Liver (tissue), 9 donors: Measurements from ENCODE around the gene CDK5RAP2. TPM values are rescaled to one million over a fixed set of nuclear protein-coding genes. Genes with fewer than 3 reads are reported as not detected.

Source experiments
- DNase-seq: peaks from one replicate; pipeline ENCODE4 v3.0.0-alpha.2; 2017; ENCODE audit warnings: low spot score
- H3K27ac ChIP-seq, 2 donors: one replicate each; pipeline ENCODE4 v1.7.0; 2013; ENCODE audit warnings: inconsistent platforms in 2 of 2, low read length in 2 of 2, control low read depth in 1 of 2, low read depth in 1 of 2, mild to moderate bottlenecking in 1 of 2
- H3K27me3 ChIP-seq, 4 donors: one replicate each; pipeline versions ENCODE4 v1.6.1 to v1.7.0; 2013; ENCODE audit warnings: low read length in 3 of 4, inconsistent platforms in 1 of 4, mild to moderate bottlenecking in 1 of 4, moderate library complexity in 1 of 4; ENCODE audit not compliant: control insufficient read depth in 4 of 4, insufficient read depth in 4 of 4
- H3K36me3 ChIP-seq, 4 donors: one replicate each; pipeline versions ENCODE4 v1.6.1 to v1.7.0; 2013; ENCODE audit warnings: low read length in 3 of 4, mild to moderate bottlenecking in 3 of 4, low read depth in 1 of 4, moderate library complexity in 1 of 4; ENCODE audit not compliant: control insufficient read depth in 4 of 4, insufficient read depth in 3 of 4
- H3K4me1 ChIP-seq, 4 donors: one replicate each; pipeline versions ENCODE4 v1.6.1 to v1.7.0; 2013; ENCODE audit warnings: low read length in 3 of 4, mild to moderate bottlenecking in 3 of 4, moderate library complexity in 1 of 4; ENCODE audit not compliant: control insufficient read depth in 4 of 4, insufficient read depth in 4 of 4
- H3K4me3 ChIP-seq, 3 donors: one replicate each; pipeline versions ENCODE4 v1.6.1 to v1.7.0; 2013; ENCODE audit warnings: low read length in 3 of 3, control low read depth in 1 of 3, low read depth in 1 of 3, mild to moderate bottlenecking in 1 of 3
- H3K9ac ChIP-seq, 2 donors: one replicate each; pipeline ENCODE4 v1.7.0; 2013; ENCODE audit warnings: low read length in 2 of 2, mild to moderate bottlenecking in 2 of 2, moderate library complexity in 2 of 2, control low read depth in 1 of 2, low read depth in 1 of 2
- H3K9me3 ChIP-seq, 4 donors: one replicate each; pipeline versions ENCODE4 v1.6.1 to v1.7.0; 2013; ENCODE audit warnings: low read length in 3 of 4; ENCODE audit not compliant: control insufficient read depth in 4 of 4
- ATF3 ChIP-seq: IDR thresholded peaks from 2 replicates; pipeline ENCODE4 v1.6.1; 2016; ENCODE audit warnings: antibody characterized with exemption
- CTCF ChIP-seq: fragments of 150-350 bp; IDR thresholded peaks from 2 replicates; pipeline ENCODE4 v1.5.1; 2017; ENCODE audit warnings: improper control_type of control experiment, low read depth, low read length; ENCODE audit not compliant: missing input control
- EGR1 ChIP-seq, 2 donors: IDR thresholded peaks; 2 replicates each; pipeline ENCODE4 v1.6.1; 2016 to 2018; ENCODE audit warnings: antibody characterized with exemption in 2 of 2, low read depth in 2 of 2
- FOXA1 ChIP-seq: IDR thresholded peaks from 2 replicates; pipeline ENCODE4 v1.6.1; 2016; ENCODE audit warnings: antibody characterized with exemption
- FOXA2 ChIP-seq: IDR thresholded peaks from 2 replicates; pipeline ENCODE4 v1.6.1; 2016; ENCODE audit warnings: antibody characterized with exemption
- HNF4A ChIP-seq, 2 donors: conservative IDR thresholded peaks; 2 replicates each; pipeline ENCODE4 v1.6.1; 2016; ENCODE audit warnings: antibody characterized with exemption in 2 of 2, mild to moderate bottlenecking in 2 of 2
- HNF4G ChIP-seq: IDR thresholded peaks from 2 replicates; pipeline ENCODE4 v1.6.1; 2016; ENCODE audit warnings: antibody characterized with exemption
- JUND ChIP-seq, 2 donors: IDR thresholded peaks; 2 replicates each; pipeline ENCODE4 v1.6.1; 2016; ENCODE audit warnings: antibody characterized with exemption in 2 of 2
- MAX ChIP-seq: IDR thresholded peaks from 2 replicates; pipeline ENCODE4 v1.6.1; 2016; ENCODE audit warnings: antibody characterized with exemption
- NR2F2 ChIP-seq: IDR thresholded peaks from 2 replicates; pipeline ENCODE4 v1.6.1; 2016; ENCODE audit warnings: antibody characterized with exemption
- RAD21 ChIP-seq, 2 donors: IDR thresholded peaks; 2 replicates each; pipeline ENCODE4 v1.6.1; 2016; ENCODE audit warnings: antibody characterized with exemption in 2 of 2, mild to moderate bottlenecking in 2 of 2
- RXRA ChIP-seq, 2 donors: IDR thresholded peaks; 2 replicates each; pipeline ENCODE4 v1.6.1; 2017 to 2018; ENCODE audit warnings: antibody characterized with exemption in 2 of 2, mild to moderate bottlenecking in 1 of 2
- SP1 ChIP-seq: IDR thresholded peaks from 2 replicates; pipeline ENCODE4 v1.6.1; 2018; ENCODE audit warnings: antibody characterized with exemption, mild to moderate bottlenecking
- TAF1 ChIP-seq: conservative IDR thresholded peaks from 2 replicates; pipeline ENCODE4 v1.6.1; 2016; ENCODE audit warnings: antibody characterized with exemption, mild to moderate bottlenecking
- YY1 ChIP-seq: IDR thresholded peaks from 2 replicates; pipeline ENCODE4 v1.6.1; 2016; ENCODE audit warnings: antibody characterized with exemption, mild to moderate bottlenecking
- ZBTB33 ChIP-seq: IDR thresholded peaks from 2 replicates; pipeline ENCODE4 v1.6.1; 2016; ENCODE audit warnings: antibody characterized with exemption
- WGBS: extraction: QIAGEN DNeasy Blood & Tissue Kit; methylation state at CpG from one replicate; pipeline ENCODE4 v1.1.7; 2013; 5-methylcytosine and 5-hydroxymethylcytosine counted together
- polyA plus RNA-seq, 2 donors: library from polyadenylated mRNA; stranded (reverse) in 1 of 2; unstranded in 1 of 2; fragments of 200-250 nt in 1 of 2; fragments of >200 nt in 1 of 2; fragmentation: Nextera tagmentation in 1 of 2; extraction: Ambion mirVana in 1 of 2; gene quantifications; one replicate each; pipeline versions ENCODE4 v1.2.1 to v1.2.3, GENCODE V29; 2013 to 2015
- total RNA-seq, 2 donors: library from RNA; depleted of rRNA; stranded (reverse); fragments of >200 nt; gene quantifications; one replicate each; pipeline ENCODE4 v1.2.3, GENCODE V29; 2014
- TF ChIP-seq, protein P1 (sequence below): IDR thresholded peaks from 2 replicates; pipeline ENCODE4 v1.6.1; 2016; ENCODE audit warnings: antibody characterized with exemption, mild to moderate bottlenecking
- donor health status: healthy.
- donor health status: healthy.
- donor health status: healthy.
- donor health status: healthy.
- donor health status: healthy.

The CDK5RAP2 gene
- total and polyA plus RNA-seq, 4 donors, result 11.7 to 38.9 (median 21.7) TPM

- WGBS, result 96% methylated on average over 4 of the region's 4 CpGs
- Histone ChIP-seq H3K4me1 (no peaks in the 10 kb centered on the region), H3K27ac (no peak overlapping the region)
Observed at GRCh38 chr9:120433701-120434100, 146.3 kb downstream of the CDK5RAP2 start.

GRCh38 chr9:120432600-120432999 lies 147.4 kb downstream of the CDK5RAP2 start:
- Histone ChIP-seq H3K27me3 (no peaks in the 10 kb centered on the region), H3K9me3 (no peaks in the 10 kb centered on the region), H3K4me1 (no peaks in the 10 kb centered on the region), H3K9ac (no peak overlapping the region), H3K4me3 (no peak overlapping the region), H3K36me3 (peaks cover 1 to 5% (median 3%) of the 10 kb centered on the region in 4 donors), H3K27ac (no peak overlapping the region)
- no peak for DNase-seq
- 91% methylated on average over 3 of the region's 3 CpGs for WGBS
- TF ChIP-seq ZBTB33 (no peak), MAX (no peak), TAF1 (no peak), RXRA (IDR thresholded peaks at IDR 0.05) (no peak), SP1 (no peak), NR2F2 (no peak), ATF3 (no peak), HNF4G (no peak), FOXA1 (no peak), CTCF (no peak)

More at GRCh38 chr9:120433701-120434100, 146.3 kb downstream of the CDK5RAP2 start:
- TF ChIP-seq RXRA (IDR thresholded peaks at IDR 0.05) (no peak), SP1 (no peak), MAX (no peak), JUND (IDR thresholded peaks at IDR 0.05) (no peak), NR2F2 (no peak), EGR1 (IDR thresholded peaks at IDR 0.05; ENCODE audit: low read depth in 2 of 2) (no peak), TAF1 (no peak), HNF4A (conservative IDR thresholded peaks at IDR 0.05) (no peak), FOXA2 (no peak), HNF4G (no peak), YY1 (no peak), CTCF (no peak), RAD21 (IDR thresholded peaks at IDR 0.05) (no peak), FOXA1 (no peak)
- TF ChIP-seq, protein P1, sequence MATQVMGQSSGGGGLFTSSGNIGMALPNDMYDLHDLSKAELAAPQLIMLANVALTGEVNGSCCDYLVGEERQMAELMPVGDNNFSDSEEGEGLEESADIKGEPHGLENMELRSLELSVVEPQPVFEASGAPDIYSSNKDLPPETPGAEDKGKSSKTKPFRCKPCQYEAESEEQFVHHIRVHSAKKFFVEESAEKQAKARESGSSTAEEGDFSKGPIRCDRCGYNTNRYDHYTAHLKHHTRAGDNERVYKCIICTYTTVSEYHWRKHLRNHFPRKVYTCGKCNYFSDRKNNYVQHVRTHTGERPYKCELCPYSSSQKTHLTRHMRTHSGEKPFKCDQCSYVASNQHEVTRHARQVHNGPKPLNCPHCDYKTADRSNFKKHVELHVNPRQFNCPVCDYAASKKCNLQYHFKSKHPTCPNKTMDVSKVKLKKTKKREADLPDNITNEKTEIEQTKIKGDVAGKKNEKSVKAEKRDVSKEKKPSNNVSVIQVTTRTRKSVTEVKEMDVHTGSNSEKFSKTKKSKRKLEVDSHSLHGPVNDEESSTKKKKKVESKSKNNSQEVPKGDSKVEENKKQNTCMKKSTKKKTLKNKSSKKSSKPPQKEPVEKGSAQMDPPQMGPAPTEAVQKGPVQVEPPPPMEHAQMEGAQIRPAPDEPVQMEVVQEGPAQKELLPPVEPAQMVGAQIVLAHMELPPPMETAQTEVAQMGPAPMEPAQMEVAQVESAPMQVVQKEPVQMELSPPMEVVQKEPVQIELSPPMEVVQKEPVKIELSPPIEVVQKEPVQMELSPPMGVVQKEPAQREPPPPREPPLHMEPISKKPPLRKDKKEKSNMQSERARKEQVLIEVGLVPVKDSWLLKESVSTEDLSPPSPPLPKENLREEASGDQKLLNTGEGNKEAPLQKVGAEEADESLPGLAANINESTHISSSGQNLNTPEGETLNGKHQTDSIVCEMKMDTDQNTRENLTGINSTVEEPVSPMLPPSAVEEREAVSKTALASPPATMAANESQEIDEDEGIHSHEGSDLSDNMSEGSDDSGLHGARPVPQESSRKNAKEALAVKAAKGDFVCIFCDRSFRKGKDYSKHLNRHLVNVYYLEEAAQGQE, result no peak
- DNase-seq, result no peak
- Histone ChIP-seq H3K9ac (no peak overlapping the region), H3K27me3 (no peaks in the 10 kb centered on the region), H3K36me3 (peaks cover 2 to 9% (median 5%) of the 10 kb centered on the region in 4 donors), H3K9me3 (no peaks in the 10 kb centered on the region), H3K4me3 (no peak overlapping the region)
